RWPE1 (cell line): Measurements from ENCODE around the gene SEBOX.

ENCODE experiments used
- CTCF ChIA-PET: fragments of 350-600 bp; sonication (Branson Sonifier 250); formaldehyde crosslinking; extraction: SDS; loops from one replicate; lab custom pipeline; 2021; lab: Yijun Ruan, JAX
- POLR2A ChIA-PET: fragments of 400-600 bp; formaldehyde crosslinking; extraction: SDS; loops from one replicate; lab custom pipeline; 2020; ENCODE audit warnings: antibody characterized with exemption; ENCODE audit not compliant: low non-redundant PET; lab: Yijun Ruan, JAX
- DNase-seq: peaks from one replicate; pipeline ENCODE4 v3.0.0; 2012; ENCODE audit warnings: low spot score
- H3K27ac ChIP-seq: fragments of 450-650 bp; 2 replicates; pipeline ENCODE4 v1.5.1; 2017
- CTCF ChIP-seq: fragments of 450-650 bp; conservative IDR thresholded peaks from 2 replicates; pipeline ENCODE4 v1.5.1; 2017; ENCODE audit warnings: low read depth, mild to moderate bottlenecking

Gene SEBOX

GRCh38 chr17:28366605-28367004 lies 1.6 kb upstream of the SEBOX start:
- POLR2A ChIA-PET, result no interaction called here
- DNase-seq, result no peak
- CTCF ChIA-PET, result interaction anchor here (0.5 to 1.1 kb wide), 2 partner anchors 121 to 143 kb away, joined by 3 to 6 read pairs; no protein-coding TSS in a partner anchor
- H3K27ac ChIP-seq, result no peak overlapping the region
- TF ChIP-seq CTCF, result no peak

- POLR2A ChIA-PET, result no interaction called here
- no peak for TF ChIP-seq CTCF
- no peak for DNase-seq
- no peak overlapping the region for H3K27ac ChIP-seq
- CTCF ChIA-PET, result interaction anchor here (0.5 kb wide), 1 partner anchor 99 kb away, joined by 3 read pairs; no protein-coding TSS in a partner anchor
These were observed 488 bp upstream of the SEBOX start for GRCh38 chr17:28365487-28365886.

- POLR2A ChIA-PET, result no interaction called here
These were observed 986 bp downstream of the SEBOX start for GRCh38 chr17:28363776-28364650.

GRCh38 chr17:28363186-28363585 lies 1.8 kb downstream of the SEBOX start:
- CTCF ChIA-PET, result no interaction called here
- no peak for DNase-seq
- H3K27ac ChIP-seq, result no peak overlapping the region
- TF ChIP-seq CTCF, result no peak
- POLR2A ChIA-PET, result no interaction called here

More at GRCh38 chr17:28363776-28364650, 986 bp downstream of the SEBOX start:
- CTCF ChIA-PET, result no interaction called here
- TF ChIP-seq CTCF, result no peak
- H3K27ac ChIP-seq, result no peak overlapping the region
- no peak for DNase-seq

GRCh38 chr17:28357901-28358197 lies 7.2 kb downstream of the SEBOX start:
- ChIA-PET CTCF (interaction anchor here (0.5 to 0.6 kb wide), 3 partner anchors 107 to 214 kb away, joined by 3 to 4 read pairs (median 3); no protein-coding TSS in a partner anchor), POLR2A (interaction anchor here (1.0 to 2.1 kb wide), 3 partner anchors 10 to 22 kb away, joined by 4 to 16 read pairs (median 7); partner anchors contain the start of genes IFT20 and TNFAIP1)

More at GRCh38 chr17:28357901-28358197, 7.2 kb downstream of the SEBOX start:
- H3K27ac ChIP-seq, result peak overlapping the region; percentile 77
- TF ChIP-seq CTCF, result no peak
- DNase-seq, result no peak
